GM21737 (cell line): ENCODE measurements around the gene NOTCH4.
A peak's percentile ranks its signal among the peaks of the same experiment; 100 is the strongest.
"Not testable (repeated sequence)": the region's sequence is repeated elsewhere in the genome, so short reads cannot be mapped to it uniquely, and the experiment has no call there.

ENCODE experiments used
- ATAC-seq: cut with Tn5 transposase; IDR thresholded peaks from one replicate; pipeline ENCODE4 v1.9.1; 2021; ENCODE audit warnings: mild to moderate bottlenecking, moderate library complexity; ENCODE audit not compliant: unreplicated experiment

The NOTCH4 gene

DNA sequence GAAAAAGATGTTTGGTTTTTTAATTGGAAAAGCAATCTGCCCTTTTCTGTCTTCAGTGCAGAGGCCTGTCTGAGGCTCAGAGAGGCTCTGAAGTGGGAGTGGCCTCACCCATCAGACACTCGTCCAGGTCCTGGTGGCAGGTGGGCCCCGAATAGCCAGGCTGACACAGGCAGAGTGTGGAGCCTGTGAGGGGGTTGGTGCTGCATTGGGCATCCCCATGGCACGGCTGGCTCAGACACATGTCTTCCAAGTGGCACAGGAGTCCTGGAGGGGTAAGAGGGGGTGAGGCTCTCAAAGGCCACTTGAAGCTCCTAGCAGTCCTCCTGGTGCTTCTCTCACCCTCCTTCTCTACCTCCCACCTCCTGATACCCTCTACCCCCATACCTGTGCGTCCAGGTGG is 3.8 kb downstream of the NOTCH4 start:
- no peak for ATAC-seq

- ATAC-seq = no peak
These were observed 5.7 kb downstream of the NOTCH4 start for GRCh38 chr6:32218167-32218566.

DNA sequence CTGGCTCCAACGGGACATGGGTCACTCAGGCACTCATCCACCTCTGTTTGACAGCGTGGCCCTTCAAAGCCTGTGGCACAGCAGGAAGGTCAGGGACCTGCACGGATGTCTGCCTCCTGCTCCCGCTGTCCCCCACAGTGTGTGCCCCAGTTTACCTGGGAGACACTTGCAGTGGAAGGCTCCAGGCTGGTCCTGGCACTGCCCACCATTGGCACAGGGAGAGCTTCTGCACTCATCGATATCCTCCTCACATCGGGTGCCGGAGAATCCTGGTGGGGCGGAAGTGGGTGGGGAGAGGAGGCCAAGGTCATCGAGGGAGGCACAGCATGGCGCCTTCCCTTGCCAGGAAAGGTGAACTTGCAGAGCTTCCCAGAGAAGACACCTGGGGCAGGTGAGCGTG is 6.9 kb downstream of the NOTCH4 start:
- ATAC-seq = no peak

DNA sequence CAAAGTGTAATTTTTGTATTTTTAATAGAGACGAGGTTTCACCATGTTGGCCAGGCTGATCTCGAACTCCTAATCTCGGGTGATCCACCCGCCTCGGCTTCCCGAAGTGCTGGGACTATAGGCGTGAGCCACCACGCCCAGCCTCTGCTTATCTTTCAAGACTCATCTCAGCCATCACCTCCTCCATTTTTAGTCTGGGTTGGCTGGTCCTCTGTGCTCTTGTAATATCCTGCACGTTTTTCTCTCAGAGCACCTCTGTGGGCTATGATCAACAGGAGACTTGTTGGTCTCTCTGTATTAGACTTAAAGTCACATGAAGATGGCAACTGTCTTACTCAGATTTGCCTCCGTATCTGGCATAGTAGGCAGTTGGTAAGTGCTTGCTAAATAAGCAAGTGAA is 7.6 kb downstream of the NOTCH4 start:
- no peak for ATAC-seq

- ATAC-seq = no peak
These were observed 8.2 kb downstream of the NOTCH4 start for GRCh38 chr6:32215617-32216016.

GRCh38 chr6:32214126-32214525 is 9.7 kb downstream of the NOTCH4 start:
- no peak for ATAC-seq

- no peak for ATAC-seq
These were observed 10.2 kb downstream of the NOTCH4 start for GRCh38 chr6:32213649-32214048.

DNA sequence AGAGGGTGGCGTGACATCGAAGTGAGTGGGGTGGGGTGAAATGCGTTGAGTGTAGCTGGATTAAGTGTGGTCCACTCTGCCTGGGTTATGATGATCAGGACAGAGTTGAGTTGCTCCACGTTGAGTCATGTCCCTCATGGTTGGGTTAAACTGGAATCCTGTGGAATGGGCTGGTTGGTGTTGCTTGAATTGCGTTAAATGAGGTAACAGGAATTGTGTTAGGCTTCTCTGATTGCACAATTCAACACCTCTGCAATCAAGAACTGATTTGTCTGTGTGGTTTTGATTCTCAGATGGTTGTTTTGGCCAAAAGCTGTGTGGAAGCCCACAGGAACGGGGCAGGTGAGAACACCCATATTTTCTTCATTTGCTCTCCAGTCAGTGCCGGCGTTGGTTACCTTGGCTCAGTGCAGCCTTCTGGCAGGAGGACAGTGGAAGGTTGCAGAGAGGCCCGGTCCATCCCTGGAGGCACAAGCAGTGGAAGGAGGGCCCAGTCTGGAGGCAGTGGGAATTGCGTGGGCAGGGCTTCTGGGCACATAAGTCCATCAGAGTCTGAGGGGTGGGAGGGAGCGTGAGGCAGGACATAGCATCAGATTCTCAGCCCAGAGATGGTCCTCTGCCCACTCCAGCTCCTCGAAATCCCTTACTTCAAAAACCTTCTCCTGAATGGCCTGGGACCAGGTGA is 11.6 kb downstream of the NOTCH4 start:
- ATAC-seq = no peak

GRCh38 chr6:32211432-32211831 is 12.4 kb downstream of the NOTCH4 start:
- not testable (repeated sequence) for ATAC-seq

GRCh38 chr6:32210191-32210601 is 13.7 kb downstream of the NOTCH4 start:
- no peak for ATAC-seq

GRCh38 chr6:32208996-32209395 is 14.9 kb downstream of the NOTCH4 start:
- no peak for ATAC-seq

GRCh38 chr6:32204268-32204715 is 19.6 kb downstream of the NOTCH4 start:
- no peak for ATAC-seq

GRCh38 chr6:32203426-32204267 is 20.2 kb downstream of the NOTCH4 start:
- no peak for ATAC-seq

GRCh38 chr6:32202186-32202585 is 21.7 kb downstream of the NOTCH4 start:
- ATAC-seq = no peak

DNA sequence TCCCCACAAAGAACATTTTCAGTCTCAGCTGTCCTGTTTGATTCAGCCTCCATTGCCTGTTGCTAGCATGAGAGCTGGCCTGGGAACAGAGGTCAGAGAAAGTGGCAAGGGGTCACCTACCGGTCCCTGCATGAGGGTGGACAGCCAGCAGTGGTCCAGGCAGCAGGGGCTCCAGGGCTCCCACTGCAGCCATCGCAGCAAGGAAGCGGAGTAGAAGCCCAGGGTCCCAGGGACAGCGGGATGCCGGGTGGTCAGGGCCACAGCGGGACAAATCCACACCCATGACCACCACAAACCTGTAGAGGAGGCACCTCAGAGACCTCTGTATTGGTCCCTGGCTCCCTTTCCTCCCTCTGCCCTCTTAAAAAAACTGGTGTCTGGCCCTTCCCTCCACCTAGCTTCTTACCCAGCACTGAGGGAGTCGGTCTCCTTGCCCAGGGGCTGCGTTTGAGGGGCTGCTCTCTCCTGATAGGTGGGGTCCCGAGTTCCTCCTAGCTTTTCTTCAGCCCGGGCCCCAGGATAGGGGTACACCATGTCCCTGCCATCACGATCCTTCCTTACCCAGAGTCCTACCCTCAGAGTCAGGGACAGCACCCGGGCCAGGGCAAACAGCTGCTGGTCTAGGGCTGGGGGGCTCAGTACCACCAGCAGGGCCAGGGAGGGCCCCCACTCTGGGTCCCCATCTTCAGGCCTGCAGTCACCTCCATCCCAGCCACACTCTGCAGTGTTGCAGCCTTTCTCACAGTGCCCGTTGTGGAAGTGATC is 23.0 kb downstream of the NOTCH4 start:
- no peak for ATAC-seq

GRCh38 chr6:32198866-32199265 is 25.0 kb downstream of the NOTCH4 start:
- ATAC-seq = no peak

GRCh38 chr6:32198345-32198696 is 25.5 kb downstream of the NOTCH4 start:
- no peak for ATAC-seq

GRCh38 chr6:32196682-32197616 is 26.9 kb downstream of the NOTCH4 start:
- ATAC-seq = no peak

DNA sequence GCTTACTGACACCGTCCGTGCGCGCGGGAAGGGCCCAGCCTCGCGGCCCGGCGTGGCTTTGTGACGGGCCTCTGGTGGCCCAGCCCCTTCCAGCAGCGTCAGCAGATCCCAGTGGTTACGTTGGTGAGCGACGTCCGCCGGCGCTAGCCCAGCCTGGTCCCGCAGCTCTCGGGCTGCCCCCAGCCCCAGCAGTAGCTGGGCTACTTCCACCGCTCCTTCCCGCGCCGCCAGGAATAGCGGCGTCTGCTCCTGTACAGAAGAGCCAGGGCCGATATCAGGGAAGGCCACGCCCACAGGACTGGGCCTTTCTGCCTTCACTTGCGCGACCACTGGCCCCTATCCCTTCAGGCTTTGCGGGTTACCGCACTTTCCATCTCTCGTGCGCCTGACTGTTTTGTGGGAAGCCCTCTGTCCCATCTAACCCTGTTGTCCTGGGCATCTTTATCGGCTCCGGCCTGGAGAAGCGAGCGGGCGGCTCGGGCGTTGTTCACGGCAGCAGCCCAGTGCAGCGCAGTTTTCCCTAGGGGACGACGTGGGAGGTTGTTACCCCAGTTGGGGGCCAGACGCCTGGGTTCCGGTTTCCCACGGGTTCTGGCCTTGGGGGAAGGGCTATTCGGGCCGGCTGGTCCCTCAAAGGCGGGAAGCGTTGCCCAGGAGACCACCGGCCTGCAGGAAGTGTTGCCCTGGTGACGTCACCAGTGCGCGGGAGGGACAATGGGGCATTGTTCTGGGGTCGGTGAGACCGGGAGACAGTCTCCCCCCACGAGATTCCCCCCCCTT is 27.8 kb downstream of the NOTCH4 start:
- ATAC-seq = peak; percentile 76

- ATAC-seq = peak; percentile 64
These were observed 28.3 kb downstream of the NOTCH4 start for GRCh38 chr6:32195652-32195901.
